Neutrophil (primary cell): ENCODE data around the gene TBATA.

Experiments
- H3K27ac ChIP-seq: fragments of 200-600 bp; sonication (generic); 2 replicates; pipeline ENCODE4 v1.5.1; 2016; ENCODE audit warnings: mild to moderate bottlenecking, moderate library complexity
- H3K27me3 ChIP-seq: fragments of 200-600 bp; sonication (generic); 2 replicates; pipeline ENCODE4 v1.6.0; 2016; ENCODE audit warnings: mild to moderate bottlenecking
- H3K36me3 ChIP-seq: fragments of 200-600 bp; sonication (generic); 2 replicates; pipeline ENCODE4 v1.5.1; 2017
- H3K4me1 ChIP-seq, 2 experiments: fragments of 200-600 bp in 1 of 2; sonication (generic) in 1 of 2; 1 replicate in 1 of 2; 2 replicates in 1 of 2; pipeline versions ENCODE4 v1.5.1 to v1.6.1; 2013 to 2016; ENCODE audit warnings: low read depth in 1 of 2, low read length in 1 of 2, mild to moderate bottlenecking in 1 of 2, moderate library complexity in 1 of 2; ENCODE audit not compliant: control insufficient read depth in 1 of 2, insufficient read depth in 1 of 2
- H3K4me3 ChIP-seq, 2 experiments: fragments of 200-600 bp in 1 of 2; sonication (generic) in 1 of 2; 1 replicate in 1 of 2; 2 replicates in 1 of 2; pipeline ENCODE4 v1.5.1; 2013 to 2016; ENCODE audit warnings: low read depth in 1 of 2, low read length in 1 of 2, mild to moderate bottlenecking in 1 of 2, moderate library complexity in 1 of 2
- H3K9me3 ChIP-seq: fragments of 200-600 bp; sonication (generic); 2 replicates; pipeline ENCODE4 v1.5.1; 2016
- TF ChIP-seq, protein P1 (sequence below): fragments of 200-600 bp; sonication (generic); IDR thresholded peaks from 2 replicates; pipeline ENCODE4 v1.5.1; 2016; ENCODE audit warnings: antibody characterized with exemption

Gene TBATA

DNA sequence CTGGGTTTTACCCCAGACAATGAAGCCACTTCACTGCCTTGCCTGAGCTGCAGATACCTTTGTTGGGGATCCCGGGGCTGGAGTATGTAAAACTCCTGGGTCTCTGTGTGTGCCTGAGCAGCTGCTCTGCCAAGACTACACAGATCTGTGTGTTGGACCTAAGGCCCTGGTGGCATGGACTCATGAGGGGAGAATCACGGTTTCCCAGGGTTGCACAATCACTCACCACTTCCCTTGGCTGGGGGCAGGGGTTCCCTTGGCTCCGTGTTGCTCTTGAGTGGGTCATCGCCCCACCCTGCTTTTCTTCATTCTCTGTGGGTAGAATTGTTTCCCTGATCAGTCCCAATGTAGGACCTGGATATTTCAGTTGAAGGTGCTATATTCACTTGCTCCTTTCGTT, 13.9 kb upstream of the TBATA start:
- no peaks in the 10 kb centered on the region for H3K9me3 ChIP-seq
- H3K4me3 ChIP-seq, result no peak overlapping the region
- H3K36me3 ChIP-seq, result no peaks in the 10 kb centered on the region
- H3K27ac ChIP-seq, result no peak overlapping the region
- peaks cover 22% of the 10 kb centered on the region for H3K27me3 ChIP-seq
- TF ChIP-seq, protein P1, sequence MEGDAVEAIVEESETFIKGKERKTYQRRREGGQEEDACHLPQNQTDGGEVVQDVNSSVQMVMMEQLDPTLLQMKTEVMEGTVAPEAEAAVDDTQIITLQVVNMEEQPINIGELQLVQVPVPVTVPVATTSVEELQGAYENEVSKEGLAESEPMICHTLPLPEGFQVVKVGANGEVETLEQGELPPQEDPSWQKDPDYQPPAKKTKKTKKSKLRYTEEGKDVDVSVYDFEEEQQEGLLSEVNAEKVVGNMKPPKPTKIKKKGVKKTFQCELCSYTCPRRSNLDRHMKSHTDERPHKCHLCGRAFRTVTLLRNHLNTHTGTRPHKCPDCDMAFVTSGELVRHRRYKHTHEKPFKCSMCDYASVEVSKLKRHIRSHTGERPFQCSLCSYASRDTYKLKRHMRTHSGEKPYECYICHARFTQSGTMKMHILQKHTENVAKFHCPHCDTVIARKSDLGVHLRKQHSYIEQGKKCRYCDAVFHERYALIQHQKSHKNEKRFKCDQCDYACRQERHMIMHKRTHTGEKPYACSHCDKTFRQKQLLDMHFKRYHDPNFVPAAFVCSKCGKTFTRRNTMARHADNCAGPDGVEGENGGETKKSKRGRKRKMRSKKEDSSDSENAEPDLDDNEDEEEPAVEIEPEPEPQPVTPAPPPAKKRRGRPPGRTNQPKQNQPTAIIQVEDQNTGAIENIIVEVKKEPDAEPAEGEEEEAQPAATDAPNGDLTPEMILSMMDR, result no peak
- no peaks in the 10 kb centered on the region for H3K4me1 ChIP-seq

DNA sequence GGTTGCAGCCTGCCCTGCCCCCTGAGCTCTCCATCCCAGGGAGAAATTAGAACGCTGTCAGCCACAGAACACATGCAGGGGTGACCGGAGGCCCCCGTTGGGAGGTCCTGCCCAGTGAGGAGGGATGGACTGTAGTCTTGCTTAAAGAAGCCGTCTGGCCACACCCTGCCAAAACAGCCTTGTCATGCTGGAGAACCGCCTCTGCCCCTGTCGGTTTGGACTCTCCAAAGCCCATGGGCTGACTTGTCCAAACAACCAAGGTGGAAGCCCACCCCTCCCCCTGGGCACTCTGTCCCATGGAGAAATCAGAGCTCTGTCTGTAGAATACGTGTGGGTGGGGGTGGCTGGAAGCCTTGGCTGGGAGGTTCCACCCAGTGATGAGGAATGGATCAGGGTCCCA, 12.7 kb upstream of the TBATA start:
- Histone ChIP-seq H3K27ac (no peak overlapping the region), H3K27me3 (peaks cover 22% of the 10 kb centered on the region), H3K4me3 (no peak overlapping the region), H3K9me3 (no peaks in the 10 kb centered on the region), H3K36me3 (no peaks in the 10 kb centered on the region), H3K4me1 (no peaks in the 10 kb centered on the region)
- TF ChIP-seq, protein P1, result no peak

GRCh38 chr10:70795613-70796012, 10.4 kb upstream of the TBATA start:
- TF ChIP-seq, protein P1, result no peak
- H3K27me3 ChIP-seq, result peaks cover 22% of the 10 kb centered on the region

GRCh38 chr10:70791386-70792039, 6.3 kb upstream of the TBATA start:
- no peaks in the 10 kb centered on the region for H3K36me3 ChIP-seq
- H3K4me3 ChIP-seq, result no peak overlapping the region
- no peaks in the 10 kb centered on the region for H3K27me3 ChIP-seq
- TF ChIP-seq, protein P1, result no peak
- no peaks in the 10 kb centered on the region for H3K9me3 ChIP-seq
- no peak overlapping the region for H3K27ac ChIP-seq
- H3K4me1 ChIP-seq, result no peaks in the 10 kb centered on the region

More at GRCh38 chr10:70795613-70796012, 10.4 kb upstream of the TBATA start:
- Histone ChIP-seq H3K36me3 (no peaks in the 10 kb centered on the region), H3K4me1 (no peaks in the 10 kb centered on the region), H3K9me3 (no peaks in the 10 kb centered on the region), H3K4me3 (no peak overlapping the region), H3K27ac (no peak overlapping the region)

DNA sequence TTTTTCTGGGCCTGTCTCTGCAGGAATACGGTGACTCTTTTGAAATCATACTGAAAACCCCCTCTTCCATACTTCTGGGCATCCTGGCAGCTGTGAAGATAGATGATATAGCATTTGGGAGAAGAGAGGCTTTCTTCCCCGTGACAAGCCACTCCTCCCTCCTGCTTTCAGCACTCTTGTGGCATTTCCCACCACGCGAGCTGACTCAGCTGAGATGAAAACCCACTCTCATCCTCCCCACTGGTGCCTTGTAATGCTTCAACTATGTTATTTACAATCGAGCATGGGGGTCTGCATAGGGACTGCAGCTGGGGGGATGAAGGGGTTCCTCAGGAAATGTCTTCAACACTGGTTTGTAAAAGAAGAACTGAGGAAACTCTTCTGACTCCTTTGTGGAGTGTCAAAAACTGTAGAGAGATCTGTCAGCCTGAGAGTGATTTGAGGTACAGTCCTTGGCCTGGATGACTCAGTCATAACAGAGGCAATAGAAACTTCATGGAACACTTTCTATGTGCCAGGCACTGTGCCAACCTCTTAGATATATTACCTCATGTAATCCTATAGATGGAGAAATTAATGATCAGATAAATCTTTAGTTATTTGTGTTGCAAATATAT, 1.7 kb upstream of the TBATA start:
- Histone ChIP-seq H3K9me3 (no peaks in the 10 kb centered on the region), H3K36me3 (no peaks in the 10 kb centered on the region), H3K4me3 (no peak overlapping the region), H3K27me3 (peaks cover 24% of the 10 kb centered on the region), H3K27ac (no peak overlapping the region), H3K4me1 (no peaks in the 10 kb centered on the region)
- TF ChIP-seq, protein P1, result no peak
